Peyer's patch (tissue), 4 donors: ENCODE results near the gene TBC1D23.

Source experiments
- POLR2A ChIP-seq, 2 donors: fragments of 450-650 bp; IDR thresholded peaks; one replicate each; pipeline ENCODE4 v1.5.1; 2017; ENCODE audit warnings: antibody characterized with exemption in 2 of 2, mild to moderate bottlenecking in 2 of 2, moderate library complexity in 2 of 2
- TF ChIP-seq, protein P1 (sequence below), 6 experiments: fragments of 450-650 bp in 4 of 6; fragments of 200-600 bp in 2 of 6; sonication (generic) in 1 of 6; IDR thresholded peaks; one replicate each; pipeline ENCODE4 v1.5.1; 2017 to 2019; ENCODE audit warnings: antibody characterized with exemption in 6 of 6, mild to moderate bottlenecking in 3 of 6, moderate library complexity in 1 of 6

DNA sequence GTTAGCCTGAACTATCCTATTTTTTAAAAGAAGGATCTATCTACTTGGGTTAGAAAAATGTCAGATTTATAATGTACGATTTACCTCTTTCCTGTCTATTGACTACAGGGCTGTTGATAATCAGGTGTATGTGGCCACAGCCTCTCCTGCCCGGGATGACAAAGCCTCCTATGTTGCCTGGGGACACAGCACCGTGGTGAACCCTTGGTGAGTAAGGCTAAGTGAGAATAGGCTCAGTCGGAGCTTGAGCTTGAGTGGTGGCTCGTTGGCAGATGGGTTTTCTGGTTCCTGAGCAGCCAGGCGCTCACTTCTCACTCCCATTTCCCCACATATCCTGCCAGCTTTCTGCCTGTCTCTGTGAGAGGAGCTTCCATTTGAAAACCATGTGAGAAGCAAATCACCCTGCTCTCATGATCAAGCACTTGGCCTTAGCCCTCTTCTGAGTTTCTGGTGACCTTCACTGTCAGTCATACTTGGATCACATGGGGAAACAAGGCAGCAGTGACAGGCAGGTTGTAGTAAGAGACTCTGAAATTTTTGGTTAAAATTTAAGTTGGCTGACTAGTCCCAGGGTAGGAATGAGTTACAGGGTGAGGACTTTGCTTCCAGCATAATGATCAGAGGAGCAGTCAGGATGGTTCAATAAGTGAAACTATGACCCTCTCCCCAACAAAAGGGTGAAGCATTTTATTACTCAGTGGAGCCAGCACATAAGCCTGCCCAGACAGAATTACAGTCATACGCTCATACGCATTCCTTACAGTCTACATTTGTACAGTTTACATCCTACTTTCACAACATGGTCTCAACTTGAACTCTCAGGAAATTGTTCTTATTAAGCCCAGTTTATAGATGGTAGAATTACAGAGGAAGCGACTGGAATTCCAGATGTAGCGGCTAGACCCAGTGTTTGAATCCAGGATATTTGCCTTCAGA, 91.8 kb downstream of the TBC1D23 start:
- TF ChIP-seq, protein P1, sequence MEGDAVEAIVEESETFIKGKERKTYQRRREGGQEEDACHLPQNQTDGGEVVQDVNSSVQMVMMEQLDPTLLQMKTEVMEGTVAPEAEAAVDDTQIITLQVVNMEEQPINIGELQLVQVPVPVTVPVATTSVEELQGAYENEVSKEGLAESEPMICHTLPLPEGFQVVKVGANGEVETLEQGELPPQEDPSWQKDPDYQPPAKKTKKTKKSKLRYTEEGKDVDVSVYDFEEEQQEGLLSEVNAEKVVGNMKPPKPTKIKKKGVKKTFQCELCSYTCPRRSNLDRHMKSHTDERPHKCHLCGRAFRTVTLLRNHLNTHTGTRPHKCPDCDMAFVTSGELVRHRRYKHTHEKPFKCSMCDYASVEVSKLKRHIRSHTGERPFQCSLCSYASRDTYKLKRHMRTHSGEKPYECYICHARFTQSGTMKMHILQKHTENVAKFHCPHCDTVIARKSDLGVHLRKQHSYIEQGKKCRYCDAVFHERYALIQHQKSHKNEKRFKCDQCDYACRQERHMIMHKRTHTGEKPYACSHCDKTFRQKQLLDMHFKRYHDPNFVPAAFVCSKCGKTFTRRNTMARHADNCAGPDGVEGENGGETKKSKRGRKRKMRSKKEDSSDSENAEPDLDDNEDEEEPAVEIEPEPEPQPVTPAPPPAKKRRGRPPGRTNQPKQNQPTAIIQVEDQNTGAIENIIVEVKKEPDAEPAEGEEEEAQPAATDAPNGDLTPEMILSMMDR (IDR thresholded peaks at IDR 0.05), result no peak
- no peak for TF ChIP-seq POLR2A (IDR thresholded peaks at IDR 0.05)
